ENCODE results near the gene UNC13D.

Gene UNC13D

DNA sequence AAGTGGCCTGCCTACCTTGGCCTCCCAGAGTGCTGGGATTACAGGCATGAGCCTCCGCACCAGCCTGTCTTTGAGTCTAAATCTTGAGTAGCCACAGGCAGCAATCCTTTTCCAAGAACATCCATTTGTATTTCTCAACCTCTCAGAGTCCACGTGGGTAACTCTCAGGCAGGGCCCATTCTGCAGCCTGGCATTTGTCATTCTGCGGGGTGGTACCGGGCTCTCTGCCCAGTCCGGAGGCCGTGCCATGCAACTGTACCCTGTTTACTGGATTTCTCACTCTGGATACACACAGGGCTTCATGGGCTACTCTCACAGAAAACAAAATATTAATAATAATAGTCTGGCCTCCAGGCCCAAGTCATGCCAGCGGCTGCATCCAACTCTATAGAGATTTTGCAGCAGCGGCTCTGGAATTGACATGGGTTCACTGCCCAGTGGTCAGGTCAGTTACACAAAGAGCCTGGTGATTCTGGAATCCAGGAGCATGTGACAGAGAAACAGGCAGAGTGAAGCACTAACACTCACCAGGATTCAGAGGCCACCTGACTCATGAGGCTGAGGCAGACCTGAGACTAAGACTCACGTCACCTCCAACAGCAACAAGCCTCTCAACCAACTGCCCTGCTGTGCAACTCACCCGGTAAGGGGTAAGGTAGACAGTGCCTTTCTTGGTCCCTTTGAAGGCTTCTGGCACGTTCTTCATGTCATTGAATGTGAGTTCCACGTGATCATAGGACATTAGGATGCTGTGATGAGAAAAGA, 6.9 kb upstream of the UNC13D start:
- no peak overlapping the region for H3K4me3 ChIP-seq (ENCODE audit: low read length)
- TF ChIP-seq, protein P1, sequence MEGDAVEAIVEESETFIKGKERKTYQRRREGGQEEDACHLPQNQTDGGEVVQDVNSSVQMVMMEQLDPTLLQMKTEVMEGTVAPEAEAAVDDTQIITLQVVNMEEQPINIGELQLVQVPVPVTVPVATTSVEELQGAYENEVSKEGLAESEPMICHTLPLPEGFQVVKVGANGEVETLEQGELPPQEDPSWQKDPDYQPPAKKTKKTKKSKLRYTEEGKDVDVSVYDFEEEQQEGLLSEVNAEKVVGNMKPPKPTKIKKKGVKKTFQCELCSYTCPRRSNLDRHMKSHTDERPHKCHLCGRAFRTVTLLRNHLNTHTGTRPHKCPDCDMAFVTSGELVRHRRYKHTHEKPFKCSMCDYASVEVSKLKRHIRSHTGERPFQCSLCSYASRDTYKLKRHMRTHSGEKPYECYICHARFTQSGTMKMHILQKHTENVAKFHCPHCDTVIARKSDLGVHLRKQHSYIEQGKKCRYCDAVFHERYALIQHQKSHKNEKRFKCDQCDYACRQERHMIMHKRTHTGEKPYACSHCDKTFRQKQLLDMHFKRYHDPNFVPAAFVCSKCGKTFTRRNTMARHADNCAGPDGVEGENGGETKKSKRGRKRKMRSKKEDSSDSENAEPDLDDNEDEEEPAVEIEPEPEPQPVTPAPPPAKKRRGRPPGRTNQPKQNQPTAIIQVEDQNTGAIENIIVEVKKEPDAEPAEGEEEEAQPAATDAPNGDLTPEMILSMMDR (IDR thresholded peaks at IDR 0.05; ENCODE audit: insufficient read depth, low read depth, low read length, missing control alignments) = no peak
- DNase-seq (ENCODE audit: low read depth) = peak; percentile 19

DNA sequence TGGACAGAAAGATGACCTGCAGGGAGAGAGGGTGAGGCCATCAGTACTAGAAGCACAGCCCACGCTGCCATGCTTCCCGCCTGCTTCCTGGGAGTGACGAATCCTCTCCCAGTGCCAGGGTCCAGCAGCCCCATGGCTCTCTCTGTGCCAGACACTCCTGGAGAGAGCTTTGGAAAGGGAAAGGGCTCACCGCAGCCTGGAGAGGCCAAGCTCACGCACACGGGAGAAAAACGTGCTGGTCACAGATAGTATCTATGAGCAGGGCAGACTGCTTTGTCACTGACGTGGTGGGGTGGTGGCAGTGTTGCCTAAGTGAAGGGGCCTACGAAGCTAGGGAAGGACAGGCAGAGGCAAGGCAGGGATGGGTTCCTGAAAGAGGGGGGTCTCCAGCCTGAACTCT, 5.5 kb upstream of the UNC13D start:
- no peak overlapping the region for H3K4me3 ChIP-seq (ENCODE audit: low read length)
- TF ChIP-seq, protein P1 (IDR thresholded peaks at IDR 0.05; ENCODE audit: insufficient read depth, low read depth, low read length, missing control alignments) = no peak
- DNase-seq (ENCODE audit: low read depth) = no peak

DNA sequence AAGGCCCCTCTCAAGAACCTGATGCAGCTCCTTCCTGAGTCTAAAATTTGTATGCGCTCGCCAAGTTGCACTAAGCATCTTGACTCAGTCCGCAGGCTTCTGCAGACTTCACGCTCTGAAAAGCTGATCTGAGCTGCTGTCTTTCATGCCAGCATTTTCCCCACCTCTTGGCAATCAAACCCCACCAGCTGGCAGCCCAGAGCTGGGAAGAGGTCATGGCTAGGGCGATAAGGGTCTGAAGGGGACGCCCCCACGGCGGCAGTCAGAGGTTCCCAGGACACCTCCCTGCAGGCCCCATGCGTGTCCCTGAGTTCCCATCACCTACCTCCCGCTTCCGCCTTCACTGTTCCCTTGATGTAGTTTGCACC, 5.1 kb upstream of the UNC13D start:
- TF ChIP-seq, protein P1 (IDR thresholded peaks at IDR 0.05; ENCODE audit: insufficient read depth, low read depth, low read length, missing control alignments) = no peak
- no peak for DNase-seq (ENCODE audit: low read depth)
- no peak overlapping the region for H3K4me3 ChIP-seq (ENCODE audit: low read length)

DNA sequence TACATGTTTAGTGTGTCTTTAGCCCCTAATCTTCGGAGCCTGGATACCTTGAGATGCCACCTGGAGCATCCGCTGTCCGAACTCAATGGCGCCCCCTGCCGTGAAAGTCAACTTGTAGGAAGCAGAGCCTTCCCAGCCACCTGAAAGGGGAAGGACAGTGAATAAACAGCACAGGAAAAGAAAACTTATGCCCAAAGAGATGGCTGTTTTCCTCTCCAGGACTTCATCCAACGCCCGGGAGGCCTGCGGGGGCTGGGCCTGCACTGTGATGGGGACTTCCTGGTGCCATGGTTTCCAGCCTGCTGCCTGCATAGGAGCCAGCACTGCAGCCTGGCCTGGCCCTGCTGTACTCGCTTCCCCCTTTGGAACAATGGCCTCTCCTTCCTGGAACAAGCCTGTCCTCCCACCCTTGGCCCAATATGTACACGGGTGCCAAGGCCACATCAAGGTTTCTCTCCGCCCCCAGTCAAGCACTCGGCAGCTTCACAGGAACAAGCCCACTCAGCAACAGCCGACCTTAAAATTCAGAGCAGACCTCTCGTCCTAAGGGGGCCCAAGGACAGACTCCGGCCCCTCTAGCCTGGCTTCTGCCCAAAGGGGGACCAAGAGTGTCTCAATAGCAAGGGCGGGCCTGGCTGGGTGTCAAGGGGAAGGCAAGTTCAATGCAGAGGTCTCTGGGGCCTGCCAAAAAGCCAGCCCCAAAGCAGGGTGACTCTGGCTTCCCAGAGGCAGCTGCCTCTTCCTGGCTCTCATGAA, 4.5 kb upstream of the UNC13D start:
- DNase-seq (ENCODE audit: low read depth) = peak; percentile 83
- TF ChIP-seq, protein P1 (IDR thresholded peaks at IDR 0.05; ENCODE audit: insufficient read depth, low read depth, low read length, missing control alignments) = peak; percentile 88
- no peak overlapping the region for H3K4me3 ChIP-seq (ENCODE audit: low read length)

DNA sequence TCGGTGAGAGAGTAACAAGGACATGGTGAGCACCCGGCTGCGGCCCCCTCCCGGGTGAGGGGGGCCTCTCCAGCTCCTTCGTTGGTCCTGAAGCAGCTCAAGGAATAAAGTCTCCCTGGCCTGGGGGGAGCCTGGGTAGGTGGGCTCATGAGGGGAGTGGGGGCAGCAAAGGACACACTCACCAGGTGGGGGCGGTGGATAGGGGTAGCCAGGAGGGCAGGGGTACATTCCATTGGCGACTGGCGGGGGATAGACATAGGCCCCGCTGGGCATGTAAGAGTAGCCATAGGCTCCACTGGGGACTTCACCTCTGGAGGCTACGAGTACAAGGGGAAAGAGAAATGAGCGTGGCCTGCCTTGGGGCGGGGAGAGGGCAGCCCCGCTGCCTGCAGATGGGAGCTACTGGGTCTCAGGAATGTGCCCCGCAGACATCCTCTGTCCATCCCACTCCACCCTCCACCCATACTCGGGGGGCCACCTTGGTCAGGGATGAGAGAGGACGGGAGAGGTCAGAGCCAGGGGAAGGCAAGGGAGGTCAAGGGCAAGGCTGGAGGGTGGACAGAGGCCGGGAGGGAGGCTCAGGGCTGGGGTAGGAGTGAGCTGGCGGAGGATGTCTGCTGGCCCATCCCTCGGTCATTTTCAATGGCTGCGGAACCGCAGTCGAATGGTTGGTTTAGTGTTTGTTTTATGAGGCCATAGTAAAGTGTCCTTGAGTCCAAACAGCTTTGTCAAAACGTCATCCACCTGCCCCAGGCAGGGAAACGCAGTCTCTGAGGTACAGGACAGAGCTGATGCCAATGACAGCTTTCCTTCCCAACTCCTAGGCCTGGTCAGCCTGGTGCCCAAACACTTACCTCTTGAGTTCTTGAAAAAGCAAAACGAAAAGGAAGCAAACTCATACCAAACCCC, 3.7 kb upstream of the UNC13D start:
- no peak overlapping the region for H3K4me3 ChIP-seq (ENCODE audit: low read length)
- no peak for DNase-seq (ENCODE audit: low read depth)
- TF ChIP-seq, protein P1 (IDR thresholded peaks at IDR 0.05; ENCODE audit: insufficient read depth, low read depth, low read length, missing control alignments) = no peak

DNA sequence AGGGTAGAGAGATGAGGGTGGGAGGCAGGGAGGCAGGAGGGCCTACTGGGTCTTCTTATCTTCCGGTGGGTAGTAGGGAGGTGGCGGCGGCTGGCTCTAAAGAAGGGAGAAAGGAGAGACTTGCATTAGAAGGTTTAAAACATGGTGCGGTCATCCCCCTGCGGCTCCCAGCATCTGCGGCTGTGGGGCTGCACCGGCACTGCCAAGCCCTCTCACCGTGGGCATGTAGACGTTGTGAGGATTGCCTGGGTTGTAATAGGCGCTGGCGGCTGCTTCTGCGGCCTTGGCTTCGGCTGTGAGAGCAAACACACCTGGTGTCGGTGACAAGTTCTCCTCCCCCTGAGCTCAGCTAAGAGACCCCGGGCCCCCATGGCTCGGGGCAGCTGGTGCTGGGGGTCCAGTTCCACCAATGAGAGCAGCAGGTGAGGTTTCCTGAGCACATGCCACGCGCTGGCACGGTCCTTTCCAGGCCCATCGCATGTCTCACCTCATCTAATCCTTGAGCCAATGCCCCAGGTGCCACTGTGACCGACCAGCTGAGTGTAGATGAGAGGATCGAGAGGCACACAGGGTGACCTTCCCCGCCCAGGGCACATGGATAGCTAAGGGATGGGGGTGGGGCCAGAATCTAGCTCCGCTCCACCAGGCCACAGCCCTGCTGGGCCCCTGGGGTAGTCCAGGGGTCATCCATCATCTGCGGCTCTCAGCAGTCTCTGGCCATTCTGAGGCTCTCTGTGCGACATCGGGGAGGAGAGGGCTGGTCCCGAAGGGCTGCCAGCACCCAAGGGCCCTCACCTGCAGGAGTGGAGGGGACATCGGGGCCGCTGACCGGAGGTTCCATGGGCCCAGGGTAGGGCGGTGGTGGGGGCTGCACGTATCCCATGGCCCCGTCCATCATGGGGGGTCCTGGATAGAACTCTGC, 2.7 kb upstream of the UNC13D start:
- TF ChIP-seq, protein P1 (IDR thresholded peaks at IDR 0.05; ENCODE audit: insufficient read depth, low read depth, low read length, missing control alignments) = no peak
- no peak for DNase-seq (ENCODE audit: low read depth)
- H3K4me3 ChIP-seq (ENCODE audit: low read length) = no peak overlapping the region

Measured in epithelial cell of esophagus (primary cell).